T-helper 1 cell treated with Interleukin-12 subunit alpha and Interleukin-12 subunit beta and Interleukin-4 antibody, amounts not matched to agents 30 μg/mL and 1 μg/mL, for 36 hours (primary cell): Measurements from ENCODE around the gene SHCBP1L.

Source experiments
- H3K27ac Mint-ChIP-seq: one replicate; pipeline ENCODE4 v1.8.0; 2021; ENCODE audit warnings: mild to moderate bottlenecking, mixed read lengths
- H3K27me3 Mint-ChIP-seq: one replicate; pipeline ENCODE4 v1.8.0; 2021; ENCODE audit warnings: low read depth, mixed read lengths
- H3K36me3 Mint-ChIP-seq: one replicate; pipeline ENCODE4 v1.8.0; 2021; ENCODE audit warnings: low read depth, mixed read lengths
- H3K4me1 Mint-ChIP-seq: one replicate; pipeline ENCODE4 v1.8.0; 2021; ENCODE audit warnings: low read depth, mixed read lengths
- H3K4me3 Mint-ChIP-seq: one replicate; pipeline ENCODE4 v1.8.0; 2021; ENCODE audit warnings: mild to moderate bottlenecking, moderate library complexity, mixed read lengths
- H3K9me3 Mint-ChIP-seq: one replicate; pipeline ENCODE4 v1.8.0; 2021; ENCODE audit warnings: mixed read lengths

Gene SHCBP1L

DNA sequence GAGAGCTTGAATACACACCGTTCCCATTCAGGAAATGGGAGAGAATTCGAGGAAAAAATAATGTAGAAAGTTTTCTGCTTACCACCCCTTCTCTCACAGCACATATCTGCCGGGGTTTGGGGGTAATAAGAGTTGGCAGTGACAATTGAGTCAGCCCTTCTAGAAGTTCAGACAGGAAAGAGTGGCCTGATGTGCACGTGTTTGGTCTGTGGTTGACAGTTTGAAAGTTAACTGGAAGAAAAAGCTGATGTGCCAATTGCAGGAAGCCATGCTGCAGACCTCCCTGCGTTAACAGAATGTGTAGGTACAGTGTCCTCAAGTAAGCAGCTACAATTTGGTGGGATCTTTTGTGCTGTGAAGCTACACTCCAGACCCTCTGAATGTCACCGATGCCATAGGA is 63.0 kb downstream of the SHCBP1L start:
- Mint-ChIP-seq H3K27me3 (peaks cover 16% of the 10 kb centered on the region), H3K36me3 (peaks cover 52% of the 10 kb centered on the region), H3K4me3 (no peak overlapping the region), H3K27ac (no peak overlapping the region), H3K9me3 (no peaks in the 10 kb centered on the region), H3K4me1 (peaks cover 24% of the 10 kb centered on the region)

DNA sequence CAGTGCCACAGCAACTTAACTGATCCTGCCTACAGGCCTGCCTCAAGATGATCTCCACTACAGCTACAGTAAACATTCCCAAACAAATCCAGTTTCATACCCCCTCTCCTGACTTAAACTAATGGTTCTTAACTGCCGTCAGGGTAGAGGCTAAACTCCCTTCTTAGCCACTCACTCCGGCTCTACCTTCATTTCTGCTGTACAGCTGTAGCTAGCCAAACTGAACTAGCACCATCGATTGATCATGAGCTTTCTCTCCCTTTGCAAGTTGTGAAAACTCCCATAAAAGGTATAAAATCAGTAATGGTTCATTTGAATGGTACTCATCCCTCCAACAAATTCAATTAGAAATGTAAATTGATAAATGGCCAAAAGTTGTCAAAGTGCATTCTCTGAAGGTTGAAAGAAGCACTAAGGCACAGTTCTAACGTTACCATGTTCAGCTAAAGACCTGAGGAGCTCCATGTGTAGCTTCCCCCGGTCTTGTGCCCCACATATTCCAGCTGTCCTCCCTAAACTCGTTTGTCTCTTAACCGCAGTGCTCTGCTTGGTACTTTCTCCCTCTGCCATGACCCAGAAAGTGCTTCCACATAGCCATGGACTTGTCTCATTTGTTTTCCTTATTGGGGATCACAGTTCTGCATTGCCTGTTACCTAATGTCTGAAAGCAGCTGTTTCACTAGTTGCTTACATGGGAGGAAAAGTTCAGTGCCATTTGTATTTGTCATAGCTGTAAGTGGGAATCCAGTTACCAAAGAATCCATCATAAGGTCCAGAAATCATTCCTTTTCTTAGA is 64.0 kb downstream of the SHCBP1L start:
- H3K36me3 Mint-ChIP-seq, result peaks cover 60% of the 10 kb centered on the region
- H3K4me1 Mint-ChIP-seq, result peaks cover 26% of the 10 kb centered on the region
- H3K27ac Mint-ChIP-seq, result peak overlapping the region; percentile 46
- no peaks in the 10 kb centered on the region for H3K9me3 Mint-ChIP-seq
- H3K27me3 Mint-ChIP-seq, result peaks cover 5% of the 10 kb centered on the region
- H3K4me3 Mint-ChIP-seq, result no peak overlapping the region

DNA sequence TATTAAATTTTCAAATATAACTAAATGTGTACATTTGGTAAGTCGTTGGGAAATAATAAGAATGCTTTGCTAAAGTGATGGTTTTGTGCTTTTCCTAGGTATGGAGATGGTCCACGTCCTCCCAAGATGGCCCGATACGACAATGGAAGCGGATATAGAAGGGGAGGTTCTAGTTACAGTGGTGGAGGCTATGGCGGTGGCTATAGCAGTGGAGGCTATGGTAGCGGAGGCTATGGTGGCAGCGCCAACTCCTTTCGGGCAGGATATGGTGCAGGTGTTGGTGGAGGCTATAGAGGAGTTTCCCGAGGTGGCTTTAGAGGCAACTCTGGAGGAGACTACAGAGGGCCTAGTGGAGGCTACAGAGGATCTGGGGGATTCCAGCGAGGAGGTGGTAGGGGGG is 66.0 kb downstream of the SHCBP1L start:
- peaks cover 71% of the 10 kb centered on the region for H3K36me3 Mint-ChIP-seq
- no peaks in the 10 kb centered on the region for H3K9me3 Mint-ChIP-seq
- H3K27me3 Mint-ChIP-seq, result no peaks in the 10 kb centered on the region
- peaks cover 32% of the 10 kb centered on the region for H3K4me1 Mint-ChIP-seq
- no peak overlapping the region for H3K4me3 Mint-ChIP-seq
- no peak overlapping the region for H3K27ac Mint-ChIP-seq

DNA sequence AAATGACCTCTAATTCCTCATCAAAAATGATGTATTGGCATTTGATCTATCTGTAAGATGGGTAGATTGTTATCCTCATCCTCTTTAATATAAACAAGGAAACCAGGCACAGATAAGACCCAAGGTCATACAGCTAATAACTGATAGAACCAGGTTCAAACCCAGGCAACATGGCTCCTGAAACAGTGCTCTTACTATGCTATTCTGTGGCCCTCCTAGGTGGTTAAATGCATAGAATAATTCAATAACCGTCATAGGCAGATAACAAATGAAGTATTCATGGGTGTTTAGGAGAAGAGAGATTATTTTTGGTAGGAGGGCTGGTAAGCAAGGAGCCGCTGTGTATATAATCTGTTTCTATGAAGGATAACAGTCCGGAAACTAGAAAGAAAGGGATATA is 67.4 kb downstream of the SHCBP1L start:
- H3K9me3 Mint-ChIP-seq, result no peaks in the 10 kb centered on the region
- H3K27ac Mint-ChIP-seq, result no peak overlapping the region
- H3K4me3 Mint-ChIP-seq, result no peak overlapping the region
- peaks cover 30% of the 10 kb centered on the region for H3K4me1 Mint-ChIP-seq
- H3K36me3 Mint-ChIP-seq, result peaks cover 80% of the 10 kb centered on the region
- no peaks in the 10 kb centered on the region for H3K27me3 Mint-ChIP-seq

DNA sequence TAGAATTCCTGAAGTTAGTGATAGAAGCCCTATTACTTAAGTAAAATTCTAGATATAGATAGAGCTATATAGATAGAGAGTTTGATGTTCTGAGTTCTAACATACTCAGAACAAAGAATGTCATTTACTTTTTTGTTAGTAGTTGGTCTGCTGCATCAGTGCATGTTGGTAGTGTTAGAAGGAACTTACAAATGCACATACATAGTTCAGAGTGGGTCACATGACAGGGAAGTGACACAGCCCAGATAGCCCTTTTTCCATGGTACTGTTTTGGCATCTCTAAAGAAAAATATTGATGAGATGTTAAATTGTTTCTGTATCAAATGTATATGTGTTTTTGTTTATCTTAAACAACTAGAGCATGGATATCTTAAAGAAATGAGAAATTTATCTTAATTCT is 68.1 kb downstream of the SHCBP1L start:
- no peaks in the 10 kb centered on the region for H3K27me3 Mint-ChIP-seq

DNA sequence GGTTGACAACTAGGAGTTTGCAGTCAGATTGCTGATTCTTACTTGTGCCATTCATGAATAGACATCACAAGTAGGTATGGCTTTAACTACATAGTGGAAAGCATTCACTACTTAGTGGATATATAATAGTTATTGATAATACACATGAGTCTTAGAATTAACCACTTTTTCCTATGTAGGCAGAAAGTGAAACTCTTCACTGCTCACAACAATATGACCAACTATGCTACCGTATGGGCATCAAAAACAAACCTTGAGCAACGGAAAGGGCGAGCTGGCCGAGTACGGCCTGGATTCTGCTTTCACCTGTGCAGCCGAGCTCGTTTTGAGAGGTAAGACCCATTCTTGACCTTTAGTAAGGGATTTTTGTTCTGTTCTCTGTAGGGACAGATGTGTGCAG is 75.1 kb downstream of the SHCBP1L start:
- no peak overlapping the region for H3K4me3 Mint-ChIP-seq
- no peaks in the 10 kb centered on the region for H3K27me3 Mint-ChIP-seq
- H3K9me3 Mint-ChIP-seq, result no peaks in the 10 kb centered on the region
- H3K27ac Mint-ChIP-seq, result no peak overlapping the region
- H3K36me3 Mint-ChIP-seq, result peaks cover 81% of the 10 kb centered on the region
- peaks cover 12% of the 10 kb centered on the region for H3K4me1 Mint-ChIP-seq

More for the DNA sequence above, 68.1 kb downstream of the SHCBP1L start:
- H3K36me3 Mint-ChIP-seq, result peaks cover 80% of the 10 kb centered on the region
- H3K4me3 Mint-ChIP-seq, result no peak overlapping the region
- no peaks in the 10 kb centered on the region for H3K9me3 Mint-ChIP-seq
- peaks cover 26% of the 10 kb centered on the region for H3K4me1 Mint-ChIP-seq
- no peak overlapping the region for H3K27ac Mint-ChIP-seq

DNA sequence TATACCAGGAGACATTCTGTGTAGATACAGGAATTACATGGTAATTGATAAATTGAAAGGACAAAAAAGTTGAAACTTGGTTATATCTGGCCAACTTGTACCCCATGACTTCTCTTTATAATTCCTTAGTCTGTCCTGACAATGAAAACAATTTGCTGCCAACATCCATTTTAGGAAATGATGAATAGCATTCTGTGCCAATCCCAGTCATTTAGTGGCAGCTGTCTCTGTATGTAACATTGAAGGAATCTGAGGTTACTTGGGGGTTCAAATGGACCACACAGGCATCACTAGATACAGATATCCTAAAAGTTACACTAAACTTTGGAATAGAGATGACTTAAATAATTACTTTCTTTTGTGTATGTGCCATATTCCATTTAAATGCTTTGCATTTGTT is 75.6 kb downstream of the SHCBP1L start:
- Mint-ChIP-seq H3K4me1 (peaks cover 10% of the 10 kb centered on the region), H3K27ac (no peak overlapping the region), H3K4me3 (no peak overlapping the region), H3K27me3 (no peaks in the 10 kb centered on the region), H3K36me3 (peaks cover 82% of the 10 kb centered on the region), H3K9me3 (no peaks in the 10 kb centered on the region)

DNA sequence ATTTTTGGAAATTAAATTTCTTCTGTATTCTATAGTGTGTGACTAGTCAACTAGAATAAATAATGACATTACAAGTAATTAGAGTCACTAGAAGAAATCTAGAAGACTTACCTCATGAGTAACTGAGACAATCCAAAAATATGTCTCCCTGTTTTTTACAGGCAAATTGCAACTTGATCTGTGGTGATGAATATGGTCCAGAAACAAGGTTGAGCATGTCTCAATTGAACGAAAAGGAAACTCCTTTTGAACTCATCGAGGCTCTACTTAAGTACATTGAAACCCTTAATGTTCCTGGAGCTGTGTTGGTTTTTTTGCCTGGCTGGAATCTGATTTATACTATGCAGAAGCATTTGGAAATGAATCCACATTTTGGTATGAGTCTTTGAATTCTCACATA is 77.1 kb downstream of the SHCBP1L start:
- H3K27ac Mint-ChIP-seq, result no peak overlapping the region
- H3K36me3 Mint-ChIP-seq, result peaks cover 77% of the 10 kb centered on the region
- H3K27me3 Mint-ChIP-seq, result no peaks in the 10 kb centered on the region
- H3K9me3 Mint-ChIP-seq, result no peaks in the 10 kb centered on the region
- H3K4me1 Mint-ChIP-seq, result peaks cover 10% of the 10 kb centered on the region
- H3K4me3 Mint-ChIP-seq, result no peak overlapping the region

DNA sequence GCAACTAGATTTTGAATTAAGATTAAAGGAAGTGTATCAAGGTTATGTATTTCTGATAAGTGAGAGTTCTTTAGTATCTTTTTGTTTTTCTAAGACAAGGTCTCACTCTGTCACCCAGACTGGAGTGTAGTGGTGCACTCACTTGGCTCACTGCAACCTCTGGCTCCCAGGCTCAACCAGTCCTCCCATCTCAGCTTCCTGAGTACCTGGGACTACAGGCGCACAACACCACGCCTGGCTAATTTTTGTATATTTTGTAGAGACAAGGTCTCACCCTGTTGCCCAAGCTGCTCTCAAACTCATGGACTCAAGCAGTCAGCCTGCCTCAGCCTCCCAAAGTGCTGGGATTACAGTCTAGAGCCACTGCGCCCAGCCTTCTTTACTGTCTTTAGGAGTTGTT is 80.1 kb downstream of the SHCBP1L start:
- peaks cover 66% of the 10 kb centered on the region for H3K36me3 Mint-ChIP-seq
- H3K4me3 Mint-ChIP-seq, result no peak overlapping the region
- no peak overlapping the region for H3K27ac Mint-ChIP-seq
- no peaks in the 10 kb centered on the region for H3K27me3 Mint-ChIP-seq
- H3K4me1 Mint-ChIP-seq, result peaks cover 7% of the 10 kb centered on the region
- no peaks in the 10 kb centered on the region for H3K9me3 Mint-ChIP-seq

DNA sequence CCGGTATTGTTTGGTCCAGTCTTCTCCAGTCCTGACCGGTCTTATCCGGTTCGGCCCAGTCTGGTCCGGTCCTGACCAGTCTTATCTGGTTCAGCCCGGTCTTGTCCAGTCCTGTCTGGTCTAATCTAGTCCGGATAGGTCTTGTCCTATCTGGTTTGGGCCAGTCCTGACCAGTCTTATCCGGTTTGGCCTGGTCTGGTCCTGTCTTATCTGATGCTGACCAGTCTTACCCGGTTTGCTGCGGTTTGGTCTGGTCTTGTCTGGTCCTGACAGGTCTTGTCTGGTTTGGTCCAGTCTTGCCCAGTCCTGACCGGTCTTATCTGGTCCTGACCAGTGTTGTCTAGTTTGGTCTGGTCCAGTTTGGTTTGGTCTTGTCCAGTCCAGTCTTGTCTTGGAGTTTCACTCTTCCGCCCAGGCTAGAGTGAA is 83.7 kb downstream of the SHCBP1L start:
- Mint-ChIP-seq H3K9me3 (no peaks in the 10 kb centered on the region), H3K27me3 (no peaks in the 10 kb centered on the region), H3K4me3 (no peak overlapping the region), H3K27ac (no peak overlapping the region), H3K4me1 (peaks cover 5% of the 10 kb centered on the region), H3K36me3 (peaks cover 69% of the 10 kb centered on the region)

DNA sequence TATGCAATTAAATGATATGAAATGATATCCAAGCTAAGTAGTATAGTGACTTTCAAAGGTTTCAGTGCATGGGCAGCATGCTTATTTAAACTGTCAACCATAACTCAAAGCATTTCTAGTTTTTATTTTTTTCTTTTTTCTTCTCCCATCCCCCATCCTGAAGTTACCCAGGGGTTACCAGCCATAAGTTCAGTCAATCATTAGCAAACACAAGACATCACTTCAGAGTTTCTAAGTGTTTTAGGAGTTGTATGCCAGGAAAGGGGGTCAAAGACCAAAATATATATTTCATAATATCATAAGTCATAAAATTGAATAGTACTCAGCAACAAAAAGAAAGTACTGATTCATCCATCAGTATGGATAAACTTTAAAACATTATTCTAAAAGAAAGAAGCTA is 85.1 kb downstream of the SHCBP1L start:
- H3K27me3 Mint-ChIP-seq, result no peaks in the 10 kb centered on the region
- H3K36me3 Mint-ChIP-seq, result peaks cover 60% of the 10 kb centered on the region
- H3K4me3 Mint-ChIP-seq, result no peak overlapping the region
- H3K9me3 Mint-ChIP-seq, result no peaks in the 10 kb centered on the region
- H3K27ac Mint-ChIP-seq, result no peak overlapping the region
- H3K4me1 Mint-ChIP-seq, result peaks cover 5% of the 10 kb centered on the region

DNA sequence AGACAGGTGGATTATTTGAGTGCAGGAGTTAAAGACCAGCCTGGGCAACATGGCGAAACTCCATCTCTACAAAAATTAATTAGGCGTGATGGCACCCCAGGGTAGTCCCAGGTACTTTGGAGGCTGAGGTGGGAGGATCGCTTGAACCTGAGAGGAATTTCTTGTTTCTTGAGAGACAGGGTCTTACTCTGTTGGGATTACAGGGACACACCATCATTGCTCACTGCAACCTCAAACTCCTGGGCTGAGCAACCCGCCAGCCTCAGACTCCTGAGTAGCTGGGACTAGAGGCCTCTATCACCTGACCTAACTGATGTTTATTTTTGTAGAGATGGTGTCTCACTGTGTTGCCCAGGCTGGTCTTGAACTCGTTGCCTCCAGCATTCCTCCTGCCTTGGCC is 89.0 kb downstream of the SHCBP1L start:
- Mint-ChIP-seq H3K27ac (no peak overlapping the region), H3K27me3 (no peaks in the 10 kb centered on the region), H3K4me1 (peaks cover 5% of the 10 kb centered on the region), H3K36me3 (peaks cover 67% of the 10 kb centered on the region), H3K4me3 (no peak overlapping the region), H3K9me3 (no peaks in the 10 kb centered on the region)

DNA sequence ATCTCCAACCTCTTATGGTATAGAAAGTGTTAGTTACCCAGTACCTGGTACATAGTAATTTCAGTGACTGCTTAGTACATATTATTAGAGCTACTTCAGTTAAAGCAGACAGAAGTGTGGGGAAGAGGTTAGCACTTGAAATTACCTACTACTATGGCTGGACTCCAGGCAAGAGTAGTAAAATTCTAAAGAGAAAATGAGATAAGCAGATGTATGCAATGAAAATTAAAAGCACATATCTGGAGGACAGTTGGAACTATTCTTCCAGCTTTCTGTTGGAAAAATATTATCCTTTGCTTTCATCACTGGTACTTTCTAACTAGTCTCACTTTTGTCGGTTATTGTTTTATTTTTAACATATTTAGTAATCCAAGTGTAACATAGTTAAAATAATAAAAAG is 90.1 kb downstream of the SHCBP1L start:
- H3K27me3 Mint-ChIP-seq, result no peaks in the 10 kb centered on the region
- no peaks in the 10 kb centered on the region for H3K9me3 Mint-ChIP-seq
- H3K4me3 Mint-ChIP-seq, result no peak overlapping the region
- H3K4me1 Mint-ChIP-seq, result peaks cover 8% of the 10 kb centered on the region
- peaks cover 75% of the 10 kb centered on the region for H3K36me3 Mint-ChIP-seq
- H3K27ac Mint-ChIP-seq, result no peak overlapping the region

DNA sequence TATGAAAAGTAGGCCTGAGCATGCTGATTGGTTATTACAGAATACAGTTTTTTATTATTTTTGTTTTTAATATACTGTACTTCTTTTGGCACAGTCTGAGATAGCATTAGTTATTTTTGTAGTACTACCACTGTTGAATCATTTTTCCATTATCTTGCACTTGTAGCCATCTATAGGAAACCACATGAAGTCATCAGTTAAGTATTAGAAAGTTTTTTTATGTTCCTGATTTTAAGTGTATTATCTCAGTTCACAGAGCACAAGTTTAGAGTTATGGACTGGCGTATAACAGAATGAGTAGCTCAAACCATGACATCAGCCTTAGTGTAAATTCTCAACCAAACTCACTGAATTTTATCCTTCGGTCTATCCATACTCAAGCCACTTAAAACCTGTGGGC is 91.0 kb downstream of the SHCBP1L start:
- Mint-ChIP-seq H3K4me1 (peaks cover 8% of the 10 kb centered on the region), H3K27me3 (no peaks in the 10 kb centered on the region), H3K9me3 (no peaks in the 10 kb centered on the region), H3K36me3 (peaks cover 76% of the 10 kb centered on the region), H3K4me3 (no peak overlapping the region), H3K27ac (no peak overlapping the region)

DNA sequence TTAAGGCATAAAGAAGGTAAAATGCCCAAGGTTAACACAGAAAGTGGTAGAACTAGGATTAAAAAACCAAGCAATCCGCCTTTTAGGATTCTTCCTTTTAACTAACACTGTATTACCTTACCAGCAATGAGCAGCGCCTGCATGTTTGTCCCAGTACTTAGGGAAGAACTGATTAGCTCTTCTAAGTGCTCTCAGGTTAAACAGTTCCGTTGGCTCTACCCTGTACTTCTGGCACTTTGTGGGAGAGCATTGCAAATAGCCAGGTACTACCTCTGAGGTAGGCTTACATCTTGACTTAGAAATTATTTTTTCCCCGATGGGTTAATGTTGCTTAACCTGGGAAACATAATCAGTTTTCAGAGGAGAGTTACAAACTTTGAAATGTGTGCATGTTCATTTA is 92.3 kb downstream of the SHCBP1L start:
- H3K4me3 Mint-ChIP-seq, result no peak overlapping the region
- H3K9me3 Mint-ChIP-seq, result no peaks in the 10 kb centered on the region
- no peak overlapping the region for H3K27ac Mint-ChIP-seq
- H3K36me3 Mint-ChIP-seq, result peaks cover 74% of the 10 kb centered on the region
- peaks cover 5% of the 10 kb centered on the region for H3K4me1 Mint-ChIP-seq
- H3K27me3 Mint-ChIP-seq, result no peaks in the 10 kb centered on the region
